WI38 (cell line): ENCODE measurements around the gene TMEM187.

Source experiments
- H3K4me3 ChIP-seq: 2 replicates; pipeline ENCODE4 v1.5.1; 2011; ENCODE audit warnings: low read depth, mild to moderate bottlenecking, control low read depth, low read length
- TF ChIP-seq, protein P1 (sequence below): IDR thresholded peaks from 2 replicates; pipeline ENCODE4 v1.5.1; 2012; ENCODE audit warnings: low read depth, mild to moderate bottlenecking, control low read depth, low read length

The TMEM187 gene

DNA sequence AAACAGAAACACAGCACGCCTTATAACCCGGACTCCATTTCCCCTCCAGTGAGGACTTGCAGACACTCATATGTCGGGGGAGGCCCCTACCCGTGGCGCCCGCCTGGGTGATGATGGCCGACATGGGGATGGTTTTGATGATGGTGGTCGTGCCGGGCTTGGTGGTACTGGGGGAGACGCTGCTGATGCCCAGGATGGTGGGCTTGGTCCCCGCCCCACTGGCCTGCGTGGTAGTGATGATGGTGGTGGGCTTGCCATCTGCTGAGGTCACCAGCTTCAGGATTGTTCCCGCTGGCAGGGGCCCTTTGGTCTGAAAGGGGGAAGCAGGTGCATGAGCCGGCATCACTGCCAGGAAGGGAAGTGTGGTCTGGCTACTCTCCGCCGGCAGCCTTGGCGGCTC is 15.3 kb upstream of the TMEM187 start:
- H3K4me3 ChIP-seq, result no peak overlapping the region
- TF ChIP-seq, protein P1, sequence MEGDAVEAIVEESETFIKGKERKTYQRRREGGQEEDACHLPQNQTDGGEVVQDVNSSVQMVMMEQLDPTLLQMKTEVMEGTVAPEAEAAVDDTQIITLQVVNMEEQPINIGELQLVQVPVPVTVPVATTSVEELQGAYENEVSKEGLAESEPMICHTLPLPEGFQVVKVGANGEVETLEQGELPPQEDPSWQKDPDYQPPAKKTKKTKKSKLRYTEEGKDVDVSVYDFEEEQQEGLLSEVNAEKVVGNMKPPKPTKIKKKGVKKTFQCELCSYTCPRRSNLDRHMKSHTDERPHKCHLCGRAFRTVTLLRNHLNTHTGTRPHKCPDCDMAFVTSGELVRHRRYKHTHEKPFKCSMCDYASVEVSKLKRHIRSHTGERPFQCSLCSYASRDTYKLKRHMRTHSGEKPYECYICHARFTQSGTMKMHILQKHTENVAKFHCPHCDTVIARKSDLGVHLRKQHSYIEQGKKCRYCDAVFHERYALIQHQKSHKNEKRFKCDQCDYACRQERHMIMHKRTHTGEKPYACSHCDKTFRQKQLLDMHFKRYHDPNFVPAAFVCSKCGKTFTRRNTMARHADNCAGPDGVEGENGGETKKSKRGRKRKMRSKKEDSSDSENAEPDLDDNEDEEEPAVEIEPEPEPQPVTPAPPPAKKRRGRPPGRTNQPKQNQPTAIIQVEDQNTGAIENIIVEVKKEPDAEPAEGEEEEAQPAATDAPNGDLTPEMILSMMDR, result no peak

DNA sequence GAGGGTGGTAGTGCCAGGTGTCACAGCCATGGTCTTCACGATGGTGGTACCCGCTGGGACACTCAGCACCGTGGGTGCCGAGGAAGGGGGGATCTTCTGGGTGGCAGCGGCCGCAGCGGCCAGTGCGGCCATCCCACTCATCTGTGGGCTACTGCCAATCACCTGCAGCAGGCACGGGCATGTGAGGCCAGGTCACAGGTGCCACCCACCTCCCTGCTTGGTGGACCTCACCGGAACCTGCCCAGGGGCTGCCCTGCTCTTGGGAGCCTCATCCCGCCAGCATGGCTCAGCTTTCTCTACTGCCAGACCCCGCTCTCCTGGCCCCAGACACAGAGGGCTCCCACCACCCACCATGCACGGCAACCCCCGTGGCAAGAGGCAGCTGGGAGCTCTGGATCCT is 13.9 kb upstream of the TMEM187 start:
- H3K4me3 ChIP-seq, result no peak overlapping the region
- TF ChIP-seq, protein P1, result no peak

DNA sequence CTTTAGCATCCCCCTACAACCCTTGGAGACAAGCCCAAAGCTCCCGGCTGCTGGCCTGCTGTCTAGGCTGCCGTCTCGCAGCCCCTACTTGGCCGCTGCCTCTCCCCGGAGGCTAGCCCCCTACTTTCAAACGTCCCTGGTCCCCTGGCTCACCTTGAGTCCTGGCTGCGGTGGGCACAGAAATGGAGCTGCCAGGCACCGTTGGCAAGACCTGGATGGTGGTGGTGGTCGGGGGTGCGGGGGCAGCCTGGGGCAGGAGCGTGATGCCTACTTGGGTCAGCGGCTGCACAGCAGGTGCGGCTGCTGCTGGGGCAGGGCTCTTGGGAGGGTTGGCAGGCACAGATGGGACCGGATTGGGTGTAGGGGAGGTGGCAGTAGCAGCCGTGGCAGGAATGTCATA is 12.9 kb upstream of the TMEM187 start:
- TF ChIP-seq, protein P1, result no peak
- no peak overlapping the region for H3K4me3 ChIP-seq

DNA sequence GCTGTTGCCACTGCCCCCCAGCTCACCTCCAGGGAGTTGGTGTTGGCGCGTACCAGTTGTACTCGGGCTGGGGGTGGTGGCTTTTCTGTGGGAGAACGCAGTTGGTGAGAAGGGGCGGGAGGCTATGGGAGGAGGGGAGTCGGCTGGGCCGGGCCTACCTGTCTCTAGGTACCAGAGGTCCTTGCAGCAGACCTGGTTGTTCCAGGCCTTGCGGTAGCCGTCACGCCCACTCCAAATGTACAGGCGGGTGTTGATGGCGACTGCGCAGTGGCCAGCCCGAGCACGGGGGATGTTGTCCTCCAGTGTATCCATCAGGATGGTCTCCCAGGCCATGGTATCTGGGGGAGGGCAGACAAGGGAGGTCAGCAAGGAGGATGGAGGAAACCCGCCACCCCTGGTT is 12.5 kb upstream of the TMEM187 start:
- H3K4me3 ChIP-seq, result no peak overlapping the region
- TF ChIP-seq, protein P1, result no peak

DNA sequence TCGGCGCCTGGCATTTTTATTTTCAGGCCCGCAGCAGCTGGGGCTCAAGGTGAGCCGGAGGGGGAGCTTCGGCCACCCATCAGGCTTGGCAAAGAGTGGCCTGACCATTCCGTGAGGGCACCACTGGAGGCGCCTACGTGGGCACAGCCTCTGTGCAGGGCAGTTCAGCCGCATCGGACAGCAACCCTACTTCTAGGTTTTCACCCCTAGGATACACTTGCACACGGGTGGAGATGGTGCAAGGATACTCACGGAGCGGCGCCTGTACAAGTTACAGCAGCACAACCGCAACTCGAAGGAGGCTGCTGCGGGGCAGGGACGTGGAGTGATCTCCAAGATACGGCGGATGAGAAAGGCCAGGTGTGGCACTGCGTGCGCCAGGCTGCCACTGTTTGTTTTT is 11.8 kb upstream of the TMEM187 start:
- H3K4me3 ChIP-seq, result no peak overlapping the region
- TF ChIP-seq, protein P1, result no peak

DNA sequence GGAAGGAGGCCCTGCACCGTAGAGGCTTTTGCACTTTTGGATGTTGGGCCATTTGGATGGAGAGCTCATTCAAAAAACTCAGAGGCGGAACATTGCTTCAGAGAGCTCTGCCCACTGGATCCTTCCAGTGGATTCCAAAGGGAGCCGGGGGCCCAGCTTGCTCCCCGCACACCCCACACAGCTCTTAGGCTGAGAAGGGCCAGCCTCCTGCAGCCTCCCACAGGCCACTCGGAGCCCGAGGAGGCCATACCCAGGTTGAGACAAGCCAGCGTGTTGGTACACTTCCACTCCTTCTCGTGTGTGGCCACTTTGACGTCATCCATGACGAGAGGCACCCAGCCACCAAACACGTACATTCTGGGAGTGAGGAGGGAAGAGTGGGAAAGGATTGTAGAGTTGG is 11.3 kb upstream of the TMEM187 start:
- TF ChIP-seq, protein P1, result no peak
- no peak overlapping the region for H3K4me3 ChIP-seq

DNA sequence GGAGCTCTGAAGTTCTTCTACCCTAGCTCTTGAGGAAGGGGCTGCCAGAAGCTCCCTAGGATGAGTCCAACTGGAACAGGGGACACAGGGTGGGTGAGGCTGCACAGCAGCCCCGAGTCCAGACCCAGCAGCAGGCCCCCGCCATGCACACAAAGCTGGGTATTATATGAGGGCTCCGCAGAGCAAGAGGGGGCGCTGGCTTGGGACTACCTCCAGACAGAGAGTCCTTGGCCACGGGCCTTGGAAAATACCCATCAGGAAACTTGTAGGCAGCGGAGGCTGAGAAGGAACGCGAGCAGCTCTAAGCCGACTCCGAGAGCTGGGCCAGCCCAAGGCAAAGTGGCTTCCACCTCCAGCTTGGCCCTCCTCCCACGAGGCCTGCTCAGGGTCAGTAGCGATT is 9.0 kb upstream of the TMEM187 start:
- TF ChIP-seq, protein P1, result no peak
- H3K4me3 ChIP-seq, result no peak overlapping the region

DNA sequence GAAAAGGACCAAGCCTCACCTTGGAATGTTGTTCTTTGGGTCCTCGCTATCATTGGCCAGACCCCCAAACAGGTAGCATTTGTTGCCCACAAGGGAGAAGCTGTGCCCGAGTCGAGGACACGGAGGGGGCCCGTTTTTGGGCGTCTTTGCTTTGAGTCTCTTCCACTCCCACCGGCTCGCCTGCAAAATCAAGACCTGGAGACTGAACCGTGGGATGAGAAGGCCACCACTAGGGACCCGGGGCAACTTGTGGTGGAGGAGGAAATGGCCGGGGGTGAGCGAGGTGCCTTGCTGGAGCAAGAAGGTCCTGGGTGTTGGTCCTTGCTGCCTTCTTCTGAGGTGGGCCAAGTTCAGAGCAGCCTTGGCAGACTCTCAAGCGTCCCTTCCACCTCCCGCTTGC is 8.4 kb upstream of the TMEM187 start:
- TF ChIP-seq, protein P1, result no peak
- no peak overlapping the region for H3K4me3 ChIP-seq
